Adrenal gland (tissue), 12 donors: ENCODE data around the gene SSX2IP. TPM values are rescaled to one million over a fixed set of nuclear protein-coding genes. Genes with fewer than 3 reads are reported as not detected.

ENCODE experiments used
- DNase-seq, 7 donors: peaks; one replicate each; pipeline ENCODE4 v3.0.0-alpha.2; 2019 to 2020
- H3K27ac ChIP-seq, 5 donors: fragments of 200-600 bp; sonication (generic) in 4 of 5; 1 replicate in 3 of 5; 2 replicates in 2 of 5; pipeline versions ENCODE4 v1.5.1 to v1.8.0; 2016 to 2020; ENCODE audit warnings: mild to moderate bottlenecking in 1 of 5
- H3K27me3 ChIP-seq: fragments of 200-600 bp; 2 replicates; pipeline ENCODE4 v1.8.0; 2021
- H3K36me3 ChIP-seq, 2 donors: fragments of 200-600 bp; replicated peaks in 1 of 2; 1 replicate in 1 of 2; 2 replicates in 1 of 2; pipeline versions ENCODE4 v1.5.1 to v1.8.0; 2018 to 2022
- H3K4me1 ChIP-seq, 2 donors: fragments of 200-600 bp; replicated peaks in 1 of 2; 1 replicate in 1 of 2; 2 replicates in 1 of 2; pipeline versions ENCODE4 v1.5.1 to v1.8.0; 2018 to 2021
- H3K4me3 ChIP-seq, 4 donors: fragments of 200-600 bp; sonication (generic) in 3 of 4; one replicate each; pipeline ENCODE4 v1.5.1; 2016 to 2018
- H3K9me3 ChIP-seq, 3 donors: fragments of 200-600 bp; sonication (generic) in 1 of 3; replicated peaks in 1 of 3; 1 replicate in 2 of 3; 2 replicates in 1 of 3; pipeline versions ENCODE4 v1.5.1 to v1.8.0; 2016 to 2021
- CTCF ChIP-seq, 6 experiments: fragments of 450-650 bp in 4 of 6; fragments of 200-600 bp in 2 of 6; sonication (generic) in 1 of 6; IDR thresholded peaks; 1 replicate in 5 of 6; 2 replicates in 1 of 6; pipeline versions ENCODE4 v1.5.1 to v1.8.0; 2016 to 2021; ENCODE audit warnings: antibody characterized with exemption in 6 of 6, mild to moderate bottlenecking in 2 of 6, moderate library complexity in 1 of 6
- POLR2A ChIP-seq, 2 donors: fragments of 450-650 bp; IDR thresholded peaks; one replicate each; pipeline ENCODE4 v1.6.1; 2017; ENCODE audit warnings: antibody characterized with exemption in 2 of 2, mild to moderate bottlenecking in 2 of 2, moderate library complexity in 1 of 2
- WGBS, 4 donors: extraction: QIAGEN DNeasy Blood & Tissue Kit in 2 of 4; methylation state at CpG; one replicate each; pipeline versions ENCODE4 v1.1.5 to v1.1.7; 2013 to 2017; 5-methylcytosine and 5-hydroxymethylcytosine counted together
- intact Hi-C, 2 donors: fragments of 100-400 bp; cut with DNase I; formaldehyde crosslinking; loops; one replicate each; pipeline versions ENCODE4 v1.14.1 to v1.15.0; 2022 to 2023
- polyA plus RNA-seq, 3 donors: library from polyadenylated mRNA; stranded (reverse); fragments of 200-250 nt in 2 of 3; fragments of 350-450 nt in 1 of 3; fragmentation: Illumina TruSeq in 1 of 3; extraction: RNeasy Lipid Tissue Mini Kit (QIAGEN cat#74804) in 1 of 3; gene quantifications; one replicate each; pipeline ENCODE4 v1.2.3, GENCODE V29; 2013 to 2014
- total RNA-seq, 9 donors: library from RNA; depleted of rRNA in 4 of 9; stranded (reverse); fragments of >200 nt in 4 of 9; fragments of 120-200 nt in 1 of 9; fragmentation: NEBNext Ultra II Directional in 1 of 9; extraction: Animal tissue kit (Norgen Biotek cat#: 25700) in 1 of 9; gene quantifications; one replicate each; pipeline versions ENCODE4 v1.1.0 to v1.2.4, GENCODE V29; 2013 to 2023
- donor health status: healthy with polysubstance abuse.
- donor health status: Bipolar disorder and iron deficiency.
- donor health status: DM: yes; HTN: yes; CAD: no.
- donor health status: DM: no; HTN: no; CAD: no.
- donor health status: DM: no; HTN: no; CAD: no.
- donor health status: DM: yes; HTN: yes; CAD: no.

The SSX2IP gene
- total and polyA plus RNA-seq, 12 donors, result 1.3 to 10.0 (median 4.1) TPM

DNA sequence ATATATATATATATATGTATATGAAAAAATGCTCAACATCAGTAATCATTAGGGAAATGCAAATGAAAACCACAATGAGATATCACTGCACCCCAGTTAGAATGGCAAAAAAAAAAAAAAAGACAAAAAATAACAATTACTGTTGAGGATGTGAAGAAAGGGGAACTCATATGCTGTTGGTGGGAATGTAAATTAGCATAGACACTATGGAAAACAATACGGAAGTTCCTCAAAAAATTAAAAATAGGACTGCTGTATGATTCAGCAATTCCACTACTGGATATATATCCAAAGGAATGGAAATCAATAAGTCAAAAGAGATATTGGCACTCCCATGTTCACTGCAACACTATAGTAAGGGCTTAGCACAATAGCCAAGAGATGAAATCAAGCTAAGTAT lies 74.5 kb downstream of the SSX2IP start:
- no peak for TF ChIP-seq POLR2A (IDR thresholded peaks at IDR 0.05)
- no peak for TF ChIP-seq CTCF (IDR thresholded peaks at IDR 0.05)
- no peak overlapping the region for H3K4me3 ChIP-seq
- no peaks in the 10 kb centered on the region for H3K9me3 ChIP-seq
- intact Hi-C loops, result no loop called here
- H3K27me3 ChIP-seq, result no peaks in the 10 kb centered on the region
- H3K36me3 ChIP-seq, result no peaks in the 10 kb centered on the region
- DNase-seq, result no peak
- peaks cover 8 to 11% of the 10 kb centered on the region in 2 donors for H3K4me1 ChIP-seq
- 64 to 78% (median 68%) methylated on average over 1 of the region's 1 CpG for WGBS, 4 donors
- no peak overlapping the region for H3K27ac ChIP-seq

- no peak overlapping the region for H3K27ac ChIP-seq
- H3K9me3 ChIP-seq, result no peaks in the 10 kb centered on the region
- H3K4me1 ChIP-seq, result no peaks in the 10 kb centered on the region
- H3K36me3 ChIP-seq, result no peaks in the 10 kb centered on the region
- 88 to 95% (median 90%) methylated on average over 2 of the region's 2 CpGs for WGBS, 4 donors
- intact Hi-C loops, result no loop called here
- no peaks in the 10 kb centered on the region for H3K27me3 ChIP-seq
- no peak for DNase-seq
- H3K4me3 ChIP-seq, result no peak overlapping the region
- TF ChIP-seq CTCF (IDR thresholded peaks at IDR 0.05) (no peak), POLR2A (IDR thresholded peaks at IDR 0.05) (no peak)
Observed at GRCh38 chr1:84613887-84614286, 76.4 kb downstream of the SSX2IP start.

GRCh38 chr1:84613026-84613425 lies 77.2 kb downstream of the SSX2IP start:
- H3K4me1 ChIP-seq, result no peaks in the 10 kb centered on the region
- no peak overlapping the region for H3K27ac ChIP-seq
- TF ChIP-seq CTCF (IDR thresholded peaks at IDR 0.05) (no peak), POLR2A (IDR thresholded peaks at IDR 0.05) (no peak)
- intact Hi-C loops, result no loop called here
- WGBS, 4 donors, result 72 to 81% (median 74%) methylated on average over 2 of the region's 2 CpGs
- no peaks in the 10 kb centered on the region for H3K9me3 ChIP-seq
- H3K4me3 ChIP-seq, result no peak overlapping the region
- H3K36me3 ChIP-seq, result no peaks in the 10 kb centered on the region
- no peak for DNase-seq
- no peaks in the 10 kb centered on the region for H3K27me3 ChIP-seq

- Histone ChIP-seq H3K4me1 (no peaks in the 10 kb centered on the region), H3K4me3 (no peak overlapping the region), H3K9me3 (no peaks in the 10 kb centered on the region), H3K27ac (no peak overlapping the region), H3K27me3 (no peaks in the 10 kb centered on the region), H3K36me3 (no peaks in the 10 kb centered on the region)
- intact Hi-C loops, result no loop called here
- TF ChIP-seq CTCF (IDR thresholded peaks at IDR 0.05), result no peak
- no peak for TF ChIP-seq POLR2A (IDR thresholded peaks at IDR 0.05)
- DNase-seq, result no peak
- 37 to 51% (median 42%) methylated on average over 3 of the region's 3 CpGs for WGBS, 4 donors
Observed at GRCh38 chr1:84611796-84612195, 78.5 kb downstream of the SSX2IP start.
